DOHH2 (cell line): ENCODE data around the gene BOLA3.
"Not testable (repeated sequence)": the region's sequence is repeated elsewhere in the genome, so short reads cannot be mapped to it uniquely, and the experiment has no call there.

Source experiments
- H3F3A ChIP-seq: fragments of 200-600 bp; sonication (generic), shearing (Covaris generic); 2 replicates; pipeline ENCODE4 v1.6.0; 2016; ENCODE audit warnings: antibody characterized with exemption, mild to moderate bottlenecking; ENCODE audit not compliant: control insufficient read depth, insufficient read depth
- H3K27ac ChIP-seq: fragments of 200-600 bp; sonication (generic); 2 replicates; pipeline ENCODE4 v1.5.1; 2014; ENCODE audit warnings: low read depth, mild to moderate bottlenecking, low read length, moderate library complexity
- H3K27me3 ChIP-seq: fragments of 200-600 bp; sonication (generic); 2 replicates; pipeline ENCODE4 v1.6.1; 2014; ENCODE audit warnings: mild to moderate bottlenecking, low read length, mixed read lengths; ENCODE audit not compliant: control insufficient read depth
- H3K36me3 ChIP-seq: fragments of 200-600 bp; sonication (generic); 2 replicates; pipeline ENCODE4 v1.6.1; 2014; ENCODE audit warnings: mild to moderate bottlenecking, low read length, moderate library complexity, mixed read lengths; ENCODE audit not compliant: control insufficient read depth
- H3K4me1 ChIP-seq: fragments of 200-600 bp; sonication (generic); 2 replicates; pipeline ENCODE4 v1.6.1; 2014; ENCODE audit warnings: mild to moderate bottlenecking, low read length, mixed read lengths; ENCODE audit not compliant: control insufficient read depth
- H3K4me2 ChIP-seq: fragments of 200-600 bp; sonication (generic); 2 replicates; pipeline ENCODE4 v1.6.0; 2014; ENCODE audit warnings: mild to moderate bottlenecking, low read length, moderate library complexity
- H3K4me3 ChIP-seq: fragments of 200-600 bp; sonication (generic); 2 replicates; pipeline ENCODE4 v1.5.1; 2014; ENCODE audit warnings: mild to moderate bottlenecking, low read length, mixed read lengths
- H3K79me2 ChIP-seq: fragments of 200-600 bp; sonication (generic); 2 replicates; pipeline ENCODE4 v1.6.1; 2014; ENCODE audit warnings: mild to moderate bottlenecking, low read length, mixed read lengths; ENCODE audit not compliant: control insufficient read depth
- H3K9me2 ChIP-seq: fragments of 200-600 bp; sonication (generic); replicated peaks from 2 replicates; pipeline ENCODE4 v1.6.1; 2014; ENCODE audit warnings: mild to moderate bottlenecking, low read length, mixed read lengths; ENCODE audit not compliant: control insufficient read depth
- H3K9me3 ChIP-seq: fragments of 200-600 bp; sonication (generic); 2 replicates; pipeline ENCODE4 v1.6.1; 2014; ENCODE audit warnings: antibody characterized with exemption, low read length, mixed read lengths; ENCODE audit not compliant: control insufficient read depth, insufficient read depth
- H4K20me1 ChIP-seq: fragments of 200-600 bp; sonication (generic); 2 replicates; pipeline ENCODE4 v1.6.0; 2014; ENCODE audit warnings: low read depth, mild to moderate bottlenecking, antibody characterized with exemption, low read length, moderate library complexity; ENCODE audit not compliant: control insufficient read depth, insufficient read depth
- CTCF ChIP-seq: fragments of 200-600 bp; sonication (generic); IDR thresholded peaks from one replicate; pipeline ENCODE4 v1.5.1; 2014; ENCODE audit warnings: antibody characterized with exemption, mild to moderate bottlenecking, low read depth, low read length; ENCODE audit not compliant: poor library complexity, severe bottlenecking
- EZH2phosphoT487 ChIP-seq: fragments of 200-600 bp; sonication (generic); IDR thresholded peaks from 2 replicates; pipeline ENCODE4 v1.6.1; 2017; ENCODE audit warnings: borderline replicate concordance, mild to moderate bottlenecking, antibody characterized with exemption, low read length, moderate library complexity, mixed read lengths

BOLA3 gene

GRCh38 chr2:74131901-74132300, 15.8 kb downstream of the BOLA3 start:
- H4K20me1 ChIP-seq = no peaks in the 10 kb centered on the region
- H3K79me2 ChIP-seq = no peaks in the 10 kb centered on the region
- H3K4me3 ChIP-seq = no peak overlapping the region
- no peaks in the 10 kb centered on the region for H3K9me3 ChIP-seq
- H3F3A ChIP-seq = no peaks in the 10 kb centered on the region
- H3K9me2 ChIP-seq = no peaks in the 10 kb centered on the region
- no peak overlapping the region for H3K4me2 ChIP-seq
- TF ChIP-seq EZH2phosphoT487 (no peak), CTCF (no peak)
- H3K4me1 ChIP-seq = no peaks in the 10 kb centered on the region
- no peaks in the 10 kb centered on the region for H3K27me3 ChIP-seq
- H3K36me3 ChIP-seq = peaks cover 11% of the 10 kb centered on the region
- no peak overlapping the region for H3K27ac ChIP-seq

- H4K20me1 ChIP-seq = no peaks in the 10 kb centered on the region
- peaks cover 11% of the 10 kb centered on the region for H3K36me3 ChIP-seq
- no peak overlapping the region for H3K4me2 ChIP-seq
- no peak for TF ChIP-seq EZH2phosphoT487
- TF ChIP-seq CTCF = no peak
- no peaks in the 10 kb centered on the region for H3F3A ChIP-seq
- H3K4me1 ChIP-seq = no peaks in the 10 kb centered on the region
- H3K27ac ChIP-seq = no peak overlapping the region
- H3K9me2 ChIP-seq = no peaks in the 10 kb centered on the region
- no peak overlapping the region for H3K4me3 ChIP-seq
- no peaks in the 10 kb centered on the region for H3K79me2 ChIP-seq
- no peaks in the 10 kb centered on the region for H3K27me3 ChIP-seq
- no peaks in the 10 kb centered on the region for H3K9me3 ChIP-seq
These were observed 17.3 kb downstream of the BOLA3 start for GRCh38 chr2:74130211-74130995.

- no peaks in the 10 kb centered on the region for H3K27me3 ChIP-seq
- no peak for TF ChIP-seq CTCF
- TF ChIP-seq EZH2phosphoT487 = no peak
- no peaks in the 10 kb centered on the region for H3F3A ChIP-seq
- no peak overlapping the region for H3K27ac ChIP-seq
- H3K4me3 ChIP-seq = no peak overlapping the region
- H3K4me2 ChIP-seq = no peak overlapping the region
- no peaks in the 10 kb centered on the region for H3K9me3 ChIP-seq
- no peaks in the 10 kb centered on the region for H4K20me1 ChIP-seq
- H3K9me2 ChIP-seq = no peaks in the 10 kb centered on the region
- no peaks in the 10 kb centered on the region for H3K79me2 ChIP-seq
- no peaks in the 10 kb centered on the region for H3K36me3 ChIP-seq
- no peaks in the 10 kb centered on the region for H3K4me1 ChIP-seq
These were observed 19.5 kb downstream of the BOLA3 start for GRCh38 chr2:74128206-74128605.

- H3K4me3 ChIP-seq, H3K4me1 ChIP-seq, H3K9me3 ChIP-seq, H3K36me3 ChIP-seq, H3K4me2 ChIP-seq, H3K9me2 ChIP-seq, H3F3A ChIP-seq, H3K79me2 ChIP-seq, H3K27me3 ChIP-seq, H3K27ac ChIP-seq, H4K20me1 ChIP-seq: not testable (repeated sequence)
These were observed 23.8 kb downstream of the BOLA3 start for GRCh38 chr2:74123955-74124354.

GRCh38 chr2:74121846-74122245, 25.9 kb downstream of the BOLA3 start:
- H3K79me2 ChIP-seq, H3K9me2 ChIP-seq, H3K4me2 ChIP-seq, H4K20me1 ChIP-seq, H3K4me3 ChIP-seq, H3F3A ChIP-seq, H3K27me3 ChIP-seq, H3K9me3 ChIP-seq, H3K4me1 ChIP-seq, H3K27ac ChIP-seq, H3K36me3 ChIP-seq: not testable (repeated sequence)
